ENCODE results near the gene AHR. TPM values are rescaled to one million over a fixed set of nuclear protein-coding genes. Genes with fewer than 3 reads are reported as not detected.
A peak's percentile ranks its signal among the peaks of the same experiment; 100 is the strongest.
"Not testable (repeated sequence)": the region's sequence is repeated elsewhere in the genome, so short reads cannot be mapped to it uniquely, and the experiment has no call there.

The AHR gene
- total RNA-seq, 2 donors from 2014 or later, result 5.6 to 6.0 TPM

DNA sequence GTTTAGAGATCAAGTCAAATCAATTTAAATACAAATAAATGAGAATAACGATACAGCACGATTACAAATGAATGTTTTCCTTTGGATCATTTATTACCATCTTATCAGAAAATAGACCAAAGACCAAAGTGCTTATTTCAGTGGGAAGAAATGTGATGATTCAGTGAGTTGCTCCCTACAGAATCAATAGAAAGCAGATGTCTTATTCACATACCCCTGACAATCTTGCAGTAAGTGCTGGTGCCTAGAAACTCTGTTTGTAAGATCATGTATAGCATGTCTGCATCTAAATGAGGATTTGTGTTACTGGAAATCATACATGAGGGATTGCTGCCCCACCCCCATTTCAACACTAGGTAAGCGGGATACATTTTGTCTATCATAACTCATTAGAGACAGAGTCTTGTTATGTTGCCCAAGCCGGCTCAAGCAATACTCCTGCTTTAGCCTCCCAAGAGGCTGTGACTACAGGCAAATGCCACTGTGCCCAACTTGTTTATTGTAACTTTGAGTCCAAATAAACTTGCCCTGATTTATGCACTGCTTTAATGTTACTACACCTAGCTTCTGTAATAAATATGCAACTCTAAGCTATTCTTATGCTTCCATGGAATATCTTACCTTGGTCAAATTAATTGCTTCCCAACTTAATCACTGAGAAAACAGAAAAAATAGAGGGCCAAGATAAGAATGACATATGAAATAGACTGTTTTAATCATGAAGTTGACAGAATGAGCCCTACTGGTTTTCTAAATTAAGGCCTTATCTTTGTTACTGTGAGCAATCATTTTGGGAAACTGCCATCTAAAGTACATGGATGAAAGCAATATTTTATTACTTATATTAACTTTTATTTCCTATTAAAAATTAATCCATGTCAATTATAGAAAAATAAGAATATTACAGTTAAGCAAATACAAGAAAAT, 82.5 kb downstream of the AHR start:
- Mint-ChIP-seq H3K27me3 (ENCODE audit: insufficient read depth) (no peaks in the 10 kb centered on the region), H3K36me3 (ENCODE audit: low read depth) (no peaks in the 10 kb centered on the region), H3K4me1 (peaks cover 10% of the 10 kb centered on the region), H3K27ac (no peak overlapping the region), H3K9me3 (no peaks in the 10 kb centered on the region), H3K4me3 (no peak overlapping the region)
- 92 to 96% methylated on average over 3 to 4 of the region's 4 CpGs for WGBS, 2 experiments (ENCODE audit: insufficient coverage in 1 of 2, insufficient read length in 1 of 2)
- Histone ChIP-seq H3K36me3 (ENCODE audit: control insufficient read depth, insufficient read depth, low read length) (no peaks in the 10 kb centered on the region), H3K9ac (ENCODE audit: extremely low read depth, low read length, poor library complexity, severe bottlenecking) (no peak overlapping the region), H3K4me1 (ENCODE audit: control insufficient read depth, insufficient read depth, low read length) (no peaks in the 10 kb centered on the region), H3K27ac (ENCODE audit: low read depth, low read length) (no peak overlapping the region), H3K9me3 (ENCODE audit: control insufficient read depth, low read length) (no peaks in the 10 kb centered on the region), H3K4me3 (ENCODE audit: low read length) (no peak overlapping the region), H3K27me3 (ENCODE audit: control insufficient read depth, insufficient read depth, low read length, poor library complexity, severe bottlenecking) (no peaks in the 10 kb centered on the region)
- no peak for DNase-seq
- TF ChIP-seq, protein P1, sequence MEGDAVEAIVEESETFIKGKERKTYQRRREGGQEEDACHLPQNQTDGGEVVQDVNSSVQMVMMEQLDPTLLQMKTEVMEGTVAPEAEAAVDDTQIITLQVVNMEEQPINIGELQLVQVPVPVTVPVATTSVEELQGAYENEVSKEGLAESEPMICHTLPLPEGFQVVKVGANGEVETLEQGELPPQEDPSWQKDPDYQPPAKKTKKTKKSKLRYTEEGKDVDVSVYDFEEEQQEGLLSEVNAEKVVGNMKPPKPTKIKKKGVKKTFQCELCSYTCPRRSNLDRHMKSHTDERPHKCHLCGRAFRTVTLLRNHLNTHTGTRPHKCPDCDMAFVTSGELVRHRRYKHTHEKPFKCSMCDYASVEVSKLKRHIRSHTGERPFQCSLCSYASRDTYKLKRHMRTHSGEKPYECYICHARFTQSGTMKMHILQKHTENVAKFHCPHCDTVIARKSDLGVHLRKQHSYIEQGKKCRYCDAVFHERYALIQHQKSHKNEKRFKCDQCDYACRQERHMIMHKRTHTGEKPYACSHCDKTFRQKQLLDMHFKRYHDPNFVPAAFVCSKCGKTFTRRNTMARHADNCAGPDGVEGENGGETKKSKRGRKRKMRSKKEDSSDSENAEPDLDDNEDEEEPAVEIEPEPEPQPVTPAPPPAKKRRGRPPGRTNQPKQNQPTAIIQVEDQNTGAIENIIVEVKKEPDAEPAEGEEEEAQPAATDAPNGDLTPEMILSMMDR (conservative IDR thresholded peaks at IDR 0.05), result no peak

DNA sequence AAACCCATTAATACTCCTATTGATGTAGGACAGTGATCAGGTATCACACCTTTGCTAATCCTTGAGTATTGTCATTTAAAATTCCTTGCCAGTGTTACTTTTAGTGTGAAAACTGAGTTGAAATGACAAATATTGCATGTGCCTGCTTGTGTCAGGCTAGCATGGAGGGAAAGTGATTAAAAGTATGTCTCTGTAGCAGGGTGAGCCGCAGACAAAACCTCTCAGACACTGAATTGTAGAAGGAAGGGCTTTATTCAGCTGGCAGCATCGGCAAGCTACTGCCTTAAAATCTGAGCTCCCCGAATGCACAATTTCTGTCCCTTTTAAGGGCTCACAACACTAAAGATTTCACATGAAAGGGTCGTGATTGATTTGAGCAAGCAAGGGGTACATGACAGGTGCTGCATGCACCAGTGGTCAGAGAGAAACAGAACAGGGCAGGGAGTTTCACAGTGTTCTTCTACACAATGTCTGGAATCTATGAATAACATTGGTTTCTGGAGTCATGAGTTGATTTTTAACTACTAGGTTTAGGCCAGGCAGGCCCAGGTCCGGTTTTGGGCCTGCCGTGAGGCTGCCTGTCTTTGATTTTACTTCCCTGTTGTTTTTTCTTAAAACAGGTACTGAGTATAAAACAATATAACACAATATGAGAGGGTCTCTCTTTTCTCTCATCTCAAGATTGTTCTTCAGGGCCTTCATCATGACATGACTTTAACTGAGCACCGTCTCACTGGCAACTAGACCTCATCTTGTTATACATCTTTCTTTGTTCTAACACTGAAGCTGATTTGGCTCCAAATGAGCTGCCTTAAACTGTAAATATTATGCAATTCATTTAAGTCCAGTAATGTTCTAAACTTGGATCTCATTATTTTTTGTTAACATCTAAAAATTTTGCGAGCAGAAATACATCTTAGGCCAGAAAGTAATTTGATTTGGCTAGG, 84.2 kb downstream of the AHR start:
- not testable (repeated sequence) for H3K36me3 Mint-ChIP-seq (ENCODE audit: low read depth); H3K4me3 Mint-ChIP-seq; H3K9me3 ChIP-seq (ENCODE audit: control insufficient read depth, low read length); H3K27me3 Mint-ChIP-seq (ENCODE audit: insufficient read depth); DNase-seq; H3K4me1 ChIP-seq (ENCODE audit: control insufficient read depth, insufficient read depth, low read length); H3K27ac ChIP-seq (ENCODE audit: low read depth, low read length); H3K9ac ChIP-seq (ENCODE audit: extremely low read depth, low read length, poor library complexity, severe bottlenecking); H3K9me3 Mint-ChIP-seq; H3K27ac Mint-ChIP-seq; H3K4me3 ChIP-seq (ENCODE audit: low read length); H3K36me3 ChIP-seq (ENCODE audit: control insufficient read depth, insufficient read depth, low read length); H3K27me3 ChIP-seq (ENCODE audit: control insufficient read depth, insufficient read depth, low read length, poor library complexity, severe bottlenecking)
- H3K4me1 Mint-ChIP-seq, result peaks cover 10% of the 10 kb centered on the region
- WGBS, 2 experiments (ENCODE audit: insufficient coverage in 1 of 2, insufficient read length in 1 of 2), result 89 to 100% methylated on average over 1 to 8 of the region's 8 CpGs

DNA sequence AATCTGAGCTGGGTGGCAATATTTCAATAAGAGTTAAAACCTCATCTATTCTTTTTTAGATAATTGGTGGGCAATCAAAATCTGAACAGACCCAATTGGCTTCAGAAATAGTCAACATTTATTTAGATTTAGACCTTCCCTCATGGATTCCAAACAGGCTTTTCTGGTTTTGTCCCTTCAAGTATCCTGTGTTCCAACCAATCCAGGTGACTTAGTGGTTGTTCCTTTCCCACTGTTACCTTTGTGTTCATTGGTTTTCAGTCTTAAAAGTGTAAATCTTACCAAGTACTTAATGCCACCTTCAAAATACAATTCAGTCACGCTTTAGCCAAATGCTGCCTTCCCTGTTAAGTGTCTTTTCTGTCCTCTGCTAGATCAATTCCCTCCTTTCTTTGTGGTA, 85.9 kb downstream of the AHR start:
- Mint-ChIP-seq H3K27ac (peak overlapping the region; percentile 56), H3K4me1 (peaks cover 10% of the 10 kb centered on the region), H3K27me3 (ENCODE audit: insufficient read depth) (no peaks in the 10 kb centered on the region), H3K4me3 (no peak overlapping the region), H3K36me3 (ENCODE audit: low read depth) (no peaks in the 10 kb centered on the region), H3K9me3 (no peaks in the 10 kb centered on the region)
- H3K9ac ChIP-seq (ENCODE audit: extremely low read depth, low read length, poor library complexity, severe bottlenecking), result no peak overlapping the region
- no peak for DNase-seq
- no peak overlapping the region for H3K4me3 ChIP-seq (ENCODE audit: low read length)
- TF ChIP-seq, protein P1 (conservative IDR thresholded peaks at IDR 0.05), result no peak
- H3K27me3 ChIP-seq (ENCODE audit: control insufficient read depth, insufficient read depth, low read length, poor library complexity, severe bottlenecking), result no peaks in the 10 kb centered on the region
- no peaks in the 10 kb centered on the region for H3K36me3 ChIP-seq (ENCODE audit: control insufficient read depth, insufficient read depth, low read length)
- no peaks in the 10 kb centered on the region for H3K9me3 ChIP-seq (ENCODE audit: control insufficient read depth, low read length)
- WGBS, 2 experiments (ENCODE audit: insufficient coverage in 1 of 2, insufficient read length in 1 of 2), result 63 to 84% methylated on average over 1 of the region's 1 CpG
- no peaks in the 10 kb centered on the region for H3K4me1 ChIP-seq (ENCODE audit: control insufficient read depth, insufficient read depth, low read length)
- no peak overlapping the region for H3K27ac ChIP-seq (ENCODE audit: low read depth, low read length)
